GM18907 (cell line): ENCODE data around the gene CCDC195.
"Not testable (repeated sequence)": the region's sequence is repeated elsewhere in the genome, so short reads cannot be mapped to it uniquely, and the experiment has no call there.

Experiments used
- ATAC-seq: cut with Tn5 transposase; IDR thresholded peaks from one replicate; pipeline ENCODE4 v1.9.1; 2021; ENCODE audit warnings: mild to moderate bottlenecking, moderate library complexity; ENCODE audit not compliant: unreplicated experiment

CCDC195 gene

GRCh38 chr2:224691563-224691962 lies 24.6 kb downstream of the CCDC195 start:
- ATAC-seq = no peak

- no peak for ATAC-seq
Measured at GRCh38 chr2:224690868-224691267, 25.3 kb downstream of the CCDC195 start.

GRCh38 chr2:224689539-224689938 lies 26.6 kb downstream of the CCDC195 start:
- ATAC-seq = no peak

DNA sequence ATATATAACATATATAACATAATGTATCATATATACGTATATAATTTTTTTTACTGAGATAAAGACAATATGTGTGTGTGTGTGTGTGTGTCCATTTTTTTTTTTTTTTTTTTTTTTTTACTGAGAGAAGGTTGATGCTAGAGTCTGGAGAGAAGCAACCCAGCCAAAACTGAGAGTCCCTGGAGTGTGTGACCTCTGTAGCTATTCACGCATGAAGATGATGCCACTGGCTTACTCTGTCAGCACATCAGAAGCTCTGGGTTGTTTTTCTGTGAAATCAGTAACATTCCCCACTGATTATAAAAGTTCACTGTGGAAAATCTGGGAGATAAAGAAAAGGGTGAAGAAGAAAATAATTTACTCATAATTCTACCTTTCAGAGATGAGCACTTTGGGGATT lies 27.2 kb downstream of the CCDC195 start:
- ATAC-seq = no peak

DNA sequence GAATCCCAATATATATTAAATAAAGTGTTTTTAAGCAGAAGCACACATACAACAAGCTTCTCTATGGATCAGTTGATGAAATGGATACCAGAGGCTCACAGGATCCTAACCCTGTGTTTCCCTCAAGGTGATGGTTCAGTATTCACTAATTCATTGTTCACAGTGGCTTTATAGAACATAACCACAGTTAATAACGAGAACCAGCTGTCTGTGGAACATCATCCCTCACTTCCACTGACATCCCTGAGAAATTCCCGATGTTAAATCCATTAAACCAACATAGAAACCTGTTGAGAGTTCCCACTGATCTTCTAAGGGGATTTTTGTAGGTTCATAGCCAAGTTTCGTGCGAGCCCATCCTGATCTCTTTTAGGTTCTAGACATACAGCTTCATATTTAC lies 29.0 kb downstream of the CCDC195 start:
- no peak for ATAC-seq

- ATAC-seq = no peak
Measured at GRCh38 chr2:224685121-224685520, 31.0 kb downstream of the CCDC195 start.

GRCh38 chr2:224682134-224682533 lies 34.0 kb downstream of the CCDC195 start:
- ATAC-seq = no peak

- no peak for ATAC-seq
Measured at GRCh38 chr2:224671731-224672130, 44.4 kb downstream of the CCDC195 start.

DNA sequence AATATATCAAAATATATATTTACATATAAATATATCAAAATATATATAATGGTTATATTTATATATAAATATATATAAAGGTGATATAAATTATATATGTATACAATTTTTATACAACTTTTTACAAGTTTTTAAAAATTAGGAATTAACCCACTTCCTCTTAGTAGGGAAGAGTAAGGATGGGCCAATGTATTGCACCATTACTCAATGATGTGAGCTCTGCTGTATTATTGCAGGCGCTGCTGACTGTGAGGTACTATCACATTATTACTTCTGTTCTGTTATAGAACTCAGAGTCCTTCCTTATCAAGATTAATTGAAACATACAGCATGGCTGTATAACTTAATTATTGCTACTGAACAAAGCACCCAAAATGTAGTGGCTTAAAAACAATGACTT lies 46.0 kb downstream of the CCDC195 start:
- no peak for ATAC-seq

GRCh38 chr2:224669449-224669848 lies 46.7 kb downstream of the CCDC195 start:
- no peak for ATAC-seq

- ATAC-seq = no peak
Measured at GRCh38 chr2:224668123-224668909, 47.8 kb downstream of the CCDC195 start.

- ATAC-seq = peak; percentile 99
Measured at GRCh38 chr2:224666951-224667553, 49.1 kb downstream of the CCDC195 start.

DNA sequence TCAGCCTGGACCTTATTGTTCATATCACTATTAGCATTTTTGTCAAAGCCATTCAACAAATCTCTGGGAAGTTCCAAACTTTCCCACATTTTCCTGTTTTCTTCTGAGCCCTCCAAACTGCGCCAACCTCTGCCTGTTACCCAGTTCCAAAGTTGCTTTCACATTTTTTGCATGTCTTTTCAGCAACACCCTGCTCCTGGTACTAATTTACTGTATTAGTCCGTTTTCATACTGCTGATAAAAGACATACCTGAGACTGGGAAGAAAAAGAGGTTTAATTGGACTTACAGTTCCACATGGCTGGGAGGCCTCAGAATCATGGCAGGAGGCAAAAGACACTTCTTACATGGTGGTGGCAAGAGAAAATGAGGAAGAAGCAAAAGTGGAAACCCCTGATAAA lies 52.8 kb downstream of the CCDC195 start:
- ATAC-seq = not testable (repeated sequence)

DNA sequence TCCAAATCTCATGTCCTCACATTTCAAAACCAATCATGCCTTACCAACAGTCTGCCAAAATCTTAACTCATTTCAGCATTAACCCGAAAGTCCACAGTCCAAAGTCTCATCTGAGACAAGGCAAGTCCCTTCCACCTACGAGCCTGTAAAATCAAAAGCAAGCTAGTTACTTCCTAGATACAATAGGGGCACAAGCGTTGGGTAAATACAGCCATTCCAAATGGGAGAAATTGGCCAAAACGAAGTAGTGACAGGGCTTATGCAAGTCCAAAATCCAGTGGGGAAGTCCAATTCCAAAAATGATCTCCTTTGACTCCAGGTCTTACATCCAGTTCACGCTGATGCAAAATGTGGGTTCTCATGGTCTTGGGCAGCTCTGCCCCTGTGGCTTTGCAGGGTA lies 54.5 kb downstream of the CCDC195 start:
- ATAC-seq = not testable (repeated sequence)

GRCh38 chr2:224659714-224660113 lies 56.5 kb downstream of the CCDC195 start:
- no peak for ATAC-seq

GRCh38 chr2:224658780-224659405 lies 57.3 kb downstream of the CCDC195 start:
- ATAC-seq = no peak

DNA sequence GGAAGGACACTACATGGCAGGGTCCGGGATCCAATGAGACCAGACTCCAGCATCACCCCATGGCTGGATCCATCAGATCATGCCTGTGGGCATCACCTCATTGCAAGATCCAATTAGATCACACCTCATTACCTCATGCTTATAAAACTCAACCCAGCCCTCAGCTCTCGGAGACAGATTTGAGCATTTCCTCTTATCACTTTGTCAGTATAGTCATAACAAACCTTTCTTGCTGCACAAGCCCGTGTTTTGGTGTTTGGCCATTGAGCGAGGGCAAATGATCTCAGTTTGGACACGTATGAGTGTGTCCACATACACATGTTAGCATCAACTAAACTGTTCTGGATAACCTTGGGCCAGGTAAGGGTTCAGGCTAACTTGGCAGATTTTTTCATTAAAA lies 58.8 kb downstream of the CCDC195 start:
- no peak for ATAC-seq

GRCh38 chr2:224655006-224655537 lies 61.1 kb downstream of the CCDC195 start:
- ATAC-seq = no peak
